ENCODE data around the gene FAT1.

The FAT1 gene

GRCh38 chr4:186725469-186726425, 2.1 kb upstream of the FAT1 start:
- no peak overlapping the region for H3K4me3 ChIP-seq (ENCODE audit: low read depth, low read length)
- DNase-seq (ENCODE audit: low read depth): no peak
- TF ChIP-seq CTCF (IDR thresholded peaks at IDR 0.05; ENCODE audit: low read depth, low read length) (no peak), POLR2A (IDR thresholded peaks at IDR 0.05; ENCODE audit: extremely low read depth, insufficient read length) (no peak), MYC (IDR thresholded peaks at IDR 0.05; ENCODE audit: low read depth, low read length) (no peak)
- TF ChIP-seq, protein P1, sequence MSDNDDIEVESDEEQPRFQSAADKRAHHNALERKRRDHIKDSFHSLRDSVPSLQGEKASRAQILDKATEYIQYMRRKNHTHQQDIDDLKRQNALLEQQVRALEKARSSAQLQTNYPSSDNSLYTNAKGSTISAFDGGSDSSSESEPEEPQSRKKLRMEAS (IDR thresholded peaks at IDR 0.05; ENCODE audit: low read depth, low read length): no peak

DNA sequence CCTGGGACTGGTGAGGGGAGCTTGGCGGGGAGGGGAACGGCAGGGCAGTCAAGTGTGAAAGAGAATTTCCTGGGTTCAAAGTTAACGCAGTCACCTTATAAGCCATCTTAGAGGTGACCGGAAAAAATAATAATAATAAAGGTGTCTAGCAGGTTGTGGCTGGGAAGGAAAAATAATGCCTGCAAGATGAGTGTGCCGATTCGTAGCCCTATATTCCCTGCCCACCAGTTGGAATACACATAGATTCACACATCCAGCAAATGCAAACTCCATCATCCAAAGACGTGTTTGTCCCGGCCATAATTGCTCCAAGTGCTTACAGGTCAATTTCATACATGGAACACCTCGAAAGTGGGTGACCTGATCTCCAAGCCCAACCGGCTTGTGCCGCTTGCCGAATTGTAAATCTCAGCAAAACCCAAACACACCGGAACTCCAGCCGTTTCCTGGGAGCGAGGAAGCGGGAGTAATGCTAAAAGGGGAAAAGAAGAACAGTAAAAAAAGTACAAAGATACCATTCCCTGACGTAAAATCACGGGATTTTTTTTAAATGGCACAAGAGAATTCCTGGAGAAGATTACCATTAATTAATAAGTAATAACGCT, 1.3 kb upstream of the FAT1 start:
- DNase-seq (ENCODE audit: low read depth): no peak
- TF ChIP-seq POLR2A (IDR thresholded peaks at IDR 0.05; ENCODE audit: extremely low read depth, insufficient read length): no peak
- TF ChIP-seq, protein P1 (IDR thresholded peaks at IDR 0.05; ENCODE audit: low read depth, low read length): no peak
- no peak for TF ChIP-seq MYC (IDR thresholded peaks at IDR 0.05; ENCODE audit: low read depth, low read length)
- TF ChIP-seq CTCF (IDR thresholded peaks at IDR 0.05; ENCODE audit: low read depth, low read length): no peak

DNA sequence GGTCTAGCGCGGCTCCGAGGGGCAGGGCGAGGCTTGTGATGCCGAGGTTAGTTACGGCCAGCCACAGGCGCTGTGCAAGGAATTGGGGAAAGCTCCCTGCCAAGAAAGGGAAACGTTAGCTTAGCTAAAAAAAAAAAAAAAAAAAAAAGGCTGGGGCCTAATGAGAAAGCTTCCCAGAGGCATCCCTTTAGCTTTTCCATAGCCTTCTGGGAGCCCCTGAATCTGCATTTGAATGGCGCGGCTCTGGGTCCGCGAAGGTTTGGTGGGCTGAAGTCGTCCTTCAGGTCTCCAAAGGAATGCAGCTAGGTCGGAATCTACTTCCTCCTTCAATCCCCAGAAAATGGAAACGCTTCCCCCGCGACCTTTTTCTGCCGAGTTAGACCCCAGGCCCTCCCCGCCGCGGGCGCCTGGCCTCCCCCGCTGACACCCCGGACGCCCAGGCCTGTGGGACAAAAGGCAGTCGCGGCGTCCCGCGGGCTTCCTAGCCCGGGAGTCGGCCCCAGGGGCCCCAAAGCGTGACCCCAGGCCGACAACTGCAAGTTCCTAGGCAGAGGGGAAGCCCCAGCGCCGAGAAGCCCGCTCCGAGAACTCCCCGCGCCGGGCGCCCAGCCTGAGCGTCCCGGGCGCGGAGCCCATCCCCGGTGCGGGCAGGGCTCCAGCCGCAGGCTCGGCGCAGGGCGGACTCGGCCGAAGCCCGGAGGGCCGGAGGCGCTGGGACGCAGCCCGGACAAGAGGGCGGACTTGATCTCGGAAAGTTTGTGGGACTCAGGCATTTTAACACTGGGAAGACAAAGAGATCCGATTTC, 605 bp upstream of the FAT1 start:
- H3K4me3 ChIP-seq (ENCODE audit: low read depth, low read length): no peak overlapping the region
- TF ChIP-seq, protein P1 (IDR thresholded peaks at IDR 0.05; ENCODE audit: low read depth, low read length): no peak
- TF ChIP-seq POLR2A (IDR thresholded peaks at IDR 0.05; ENCODE audit: extremely low read depth, insufficient read length) (no peak), MYC (IDR thresholded peaks at IDR 0.05; ENCODE audit: low read depth, low read length) (no peak), CTCF (IDR thresholded peaks at IDR 0.05; ENCODE audit: low read depth, low read length) (no peak)
- no peak for DNase-seq (ENCODE audit: low read depth)

More for the DNA sequence above, 1.3 kb upstream of the FAT1 start:
- H3K4me3 ChIP-seq (ENCODE audit: low read depth, low read length): no peak overlapping the region

DNA sequence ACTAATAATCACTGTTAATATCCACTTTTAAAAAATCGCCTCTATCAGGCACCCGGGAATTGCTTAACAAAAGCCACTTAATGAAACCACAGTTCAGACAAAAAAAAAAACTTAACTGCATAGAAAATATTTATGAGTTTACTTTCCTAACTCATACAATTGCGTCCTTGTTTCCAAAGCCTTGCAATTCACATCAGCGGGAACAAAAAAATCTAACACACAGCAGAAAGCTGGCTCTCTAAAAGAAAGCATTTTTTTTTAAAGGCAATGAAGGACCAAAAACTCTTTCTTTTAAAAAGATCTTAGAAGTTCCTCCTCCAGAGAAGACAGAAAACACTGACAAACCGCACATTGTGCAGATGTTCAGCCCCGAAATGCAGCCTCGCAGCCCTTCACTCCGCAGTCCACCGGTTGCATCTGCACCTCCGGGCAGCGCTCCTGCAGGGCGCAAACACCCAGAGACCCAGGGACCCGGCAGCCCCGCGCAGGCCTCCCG, 812 bp downstream of the FAT1 start:
- TF ChIP-seq CTCF (IDR thresholded peaks at IDR 0.05; ENCODE audit: low read depth, low read length) (no peak), POLR2A (IDR thresholded peaks at IDR 0.05; ENCODE audit: extremely low read depth, insufficient read length) (no peak), MYC (IDR thresholded peaks at IDR 0.05; ENCODE audit: low read depth, low read length) (no peak)
- TF ChIP-seq, protein P1 (IDR thresholded peaks at IDR 0.05; ENCODE audit: low read depth, low read length): no peak
- H3K4me3 ChIP-seq (ENCODE audit: low read depth, low read length): no peak overlapping the region
- DNase-seq (ENCODE audit: low read depth): no peak

DNA sequence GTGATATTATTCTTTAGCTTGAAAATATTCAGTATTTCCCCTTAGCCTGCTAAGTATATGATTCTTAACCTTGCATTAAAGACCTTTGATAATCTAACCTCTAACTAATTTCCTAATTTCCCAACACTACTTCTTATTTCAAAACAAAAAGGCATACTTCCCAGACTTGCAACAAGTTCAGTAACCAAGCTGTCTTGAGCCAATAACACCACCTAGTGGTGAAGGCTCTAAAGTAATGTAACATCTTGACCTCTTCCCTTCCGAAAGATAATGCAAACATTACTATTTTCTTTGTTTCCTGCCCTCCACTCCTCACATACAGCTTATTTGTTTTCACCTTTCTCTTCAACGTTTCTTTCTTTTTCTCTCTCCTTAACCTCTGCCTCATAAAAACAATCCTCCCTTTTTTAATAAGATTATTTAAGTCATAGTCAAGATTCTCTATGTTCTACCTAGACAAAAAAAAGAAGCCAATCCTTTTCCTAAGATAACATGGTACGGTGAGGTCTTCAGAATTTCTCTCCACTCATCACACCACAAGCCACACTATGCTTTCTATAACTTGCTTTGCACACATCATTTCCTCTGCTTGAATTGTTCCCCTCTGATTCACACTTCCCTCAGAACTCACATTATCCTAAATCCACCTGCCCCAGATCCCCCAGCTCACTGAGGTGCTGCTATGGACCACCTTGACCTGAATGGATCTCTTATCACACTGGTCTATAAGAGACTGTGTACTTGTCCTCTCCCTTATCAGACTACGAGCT, 3.5 kb downstream of the FAT1 start:
- TF ChIP-seq CTCF (IDR thresholded peaks at IDR 0.05; ENCODE audit: low read depth, low read length) (peak; percentile 27), MYC (IDR thresholded peaks at IDR 0.05; ENCODE audit: low read depth, low read length) (no peak), POLR2A (IDR thresholded peaks at IDR 0.05; ENCODE audit: extremely low read depth, insufficient read length) (no peak)
- TF ChIP-seq, protein P1 (IDR thresholded peaks at IDR 0.05; ENCODE audit: low read depth, low read length): no peak
- peak; percentile 50 for DNase-seq (ENCODE audit: low read depth)
- H3K4me3 ChIP-seq (ENCODE audit: low read depth, low read length): no peak overlapping the region

Data from NB4 (cell line).